ENCODE results near the gene HDAC3. TPM values are rescaled to one million over a fixed set of nuclear protein-coding genes. Genes with fewer than 3 reads are reported as not detected.
A peak's percentile ranks its signal among the peaks of the same experiment; 100 is the strongest.

HDAC3 gene
- total RNA-seq, 1 experiment from 2014 or later: 66.8 TPM

DNA sequence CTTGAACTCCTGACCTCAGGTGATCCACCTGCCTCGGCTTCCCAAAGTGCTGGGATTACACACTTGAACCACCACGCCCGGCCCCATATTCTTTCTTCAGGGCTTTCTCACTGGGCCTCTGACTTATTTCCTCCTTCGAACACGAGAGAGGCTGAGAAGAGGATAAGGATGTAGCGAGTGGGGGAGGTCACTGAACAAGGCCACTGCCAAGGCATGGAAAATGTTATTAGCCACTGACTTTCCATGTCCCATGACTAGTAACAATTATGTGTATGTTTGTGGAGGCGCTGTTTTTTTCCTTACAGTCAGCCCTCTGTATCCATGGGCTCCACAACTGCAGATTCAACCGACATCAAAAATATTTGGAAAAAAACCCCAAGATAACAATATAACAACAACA lies 26.9 kb upstream of the HDAC3 start:
- Histone ChIP-seq H3K4me2 (ENCODE audit: low read length) (no peak overlapping the region), H3F3A (ENCODE audit: low read length, unreplicated experiment) (no peaks in the 10 kb centered on the region), H3K36me3 (ENCODE audit: low read depth, low read length) (no peaks in the 10 kb centered on the region), H2AFZ (ENCODE audit: low read length) (no peak overlapping the region), H4K20me1 (ENCODE audit: low read length) (no peaks in the 10 kb centered on the region), H3K9me2 (replicated peaks; ENCODE audit: low read length) (no peaks in the 10 kb centered on the region), H3K9ac (ENCODE audit: low read length) (no peak overlapping the region), H3K4me3 (ENCODE audit: low read length) (no peak overlapping the region), H3K4me1 (ENCODE audit: insufficient read depth, low read length) (peaks cover under 1% of the 10 kb centered on the region; the same call in 1 of the 2 replicates), H3K27me3 (ENCODE audit: low read length) (no peaks in the 10 kb centered on the region), H3K9me3 (ENCODE audit: low read length) (no peaks in the 10 kb centered on the region), H3K79me2 (ENCODE audit: low read length) (no peaks in the 10 kb centered on the region), H3K27ac (ENCODE audit: low read length) (no peak overlapping the region)
- DNase-seq (no peak), ATAC-seq (no peak)
- POLR2A ChIA-PET (ENCODE audit: unreplicated experiment): no interaction called here
- no peak for TF ChIP-seq CTCF (conservative IDR thresholded peaks at IDR 0.05; ENCODE audit: low read depth, low read length)
- no peak for TF ChIP-seq EZH2phosphoT487 (IDR thresholded peaks at IDR 0.05; ENCODE audit: borderline replicate concordance, low read length)
- no peak for TF ChIP-seq EZH2 (IDR thresholded peaks at IDR 0.05; ENCODE audit: low read length, unreplicated experiment)
- BruUV-seq (replicated peaks): no TSS peak
- CTCF ChIA-PET: no interaction called here
- intact Hi-C loops (cut with micrococcal nuclease): no loop called here

DNA sequence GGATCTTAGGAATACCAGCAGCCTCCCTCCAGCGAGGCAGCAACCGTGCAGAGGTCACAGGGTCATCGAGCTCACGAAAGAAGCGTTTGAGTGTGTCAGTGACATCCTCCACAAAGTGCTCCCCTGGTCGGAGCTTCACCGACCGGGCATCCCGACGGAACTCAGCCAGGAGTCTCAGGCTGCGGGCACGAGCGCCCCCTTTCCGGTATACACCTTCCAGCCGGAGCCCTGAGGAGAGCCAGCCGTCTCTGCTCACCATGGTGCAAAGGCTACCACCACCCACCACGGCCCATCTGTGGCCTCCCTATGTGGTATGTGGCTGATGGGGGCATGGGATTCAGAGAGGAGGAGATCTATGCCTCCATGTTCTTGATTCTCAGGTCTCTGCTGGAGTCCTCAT lies 25.4 kb upstream of the HDAC3 start:
- Histone ChIP-seq H3K9ac (ENCODE audit: low read length) (no peak overlapping the region), H2AFZ (ENCODE audit: low read length) (no peak overlapping the region), H3K36me3 (ENCODE audit: low read depth, low read length) (no peaks in the 10 kb centered on the region), H4K20me1 (ENCODE audit: low read length) (no peaks in the 10 kb centered on the region), H3K27me3 (ENCODE audit: low read length) (no peaks in the 10 kb centered on the region), H3K9me3 (ENCODE audit: low read length) (no peaks in the 10 kb centered on the region), H3K4me3 (ENCODE audit: low read length) (no peak overlapping the region), H3K4me2 (ENCODE audit: low read length) (no peak overlapping the region), H3K9me2 (replicated peaks; ENCODE audit: low read length) (no peaks in the 10 kb centered on the region), H3K4me1 (ENCODE audit: insufficient read depth, low read length) (peaks cover 11% of the 10 kb centered on the region), H3K79me2 (ENCODE audit: low read length) (no peaks in the 10 kb centered on the region), H3F3A (ENCODE audit: low read length, unreplicated experiment) (no peaks in the 10 kb centered on the region), H3K27ac (ENCODE audit: low read length) (no peak overlapping the region)
- ChIA-PET CTCF (no interaction called here), POLR2A (ENCODE audit: unreplicated experiment) (no interaction called here)
- DNase-seq: no peak
- BruUV-seq (replicated peaks): no TSS peak
- TF ChIP-seq CTCF (conservative IDR thresholded peaks at IDR 0.05; ENCODE audit: low read depth, low read length): no peak
- no peak for TF ChIP-seq EZH2 (IDR thresholded peaks at IDR 0.05; ENCODE audit: low read length, unreplicated experiment)
- intact Hi-C loops (cut with micrococcal nuclease): no loop called here
- ATAC-seq: no peak

GRCh38 chr5:141657937-141658545 lies 21.4 kb upstream of the HDAC3 start:
- H3K9ac ChIP-seq (ENCODE audit: low read length): no peak overlapping the region
- no peaks in the 10 kb centered on the region for H3F3A ChIP-seq (ENCODE audit: low read length, unreplicated experiment)
- no TSS peak for BruUV-seq (replicated peaks)
- no peaks in the 10 kb centered on the region for H3K27me3 ChIP-seq (ENCODE audit: low read length)
- H4K20me1 ChIP-seq (ENCODE audit: low read length): no peaks in the 10 kb centered on the region
- DNase-seq: peak; percentile 81
- no peak overlapping the region for H2AFZ ChIP-seq (ENCODE audit: low read length)
- POLR2A ChIA-PET (ENCODE audit: unreplicated experiment): no interaction called here
- no peaks in the 10 kb centered on the region for H3K79me2 ChIP-seq (ENCODE audit: low read length)
- H3K4me2 ChIP-seq (ENCODE audit: low read length): no peak overlapping the region
- H3K4me1 ChIP-seq (ENCODE audit: insufficient read depth, low read length): peaks cover 26% of the 10 kb centered on the region
- H3K27ac ChIP-seq (ENCODE audit: low read length): peak overlapping the region; percentile 38
- no peak overlapping the region for H3K4me3 ChIP-seq (ENCODE audit: low read length)
- CTCF ChIA-PET: interaction anchor here (0.5 kb wide), 1 partner anchor 66 kb away, joined by 4 read pairs; no protein-coding TSS in a partner anchor
- ATAC-seq: peak; percentile 66
- H3K9me3 ChIP-seq (ENCODE audit: low read length): no peaks in the 10 kb centered on the region
- no peaks in the 10 kb centered on the region for H3K9me2 ChIP-seq (replicated peaks; ENCODE audit: low read length)
- TF ChIP-seq CTCF (conservative IDR thresholded peaks at IDR 0.05; ENCODE audit: low read depth, low read length) (no peak), EZH2 (IDR thresholded peaks at IDR 0.05; ENCODE audit: low read length, unreplicated experiment) (no peak), EZH2phosphoT487 (IDR thresholded peaks at IDR 0.05; ENCODE audit: borderline replicate concordance, low read length) (no peak)
- intact Hi-C loops (cut with micrococcal nuclease): no loop called here
- H3K36me3 ChIP-seq (ENCODE audit: low read depth, low read length): no peaks in the 10 kb centered on the region

All from PC-3 (cell line).